VCaP (cell line): ENCODE measurements around the gene CORO7.

Experiments used
- H3K27ac ChIP-seq: fragments of 450-650 bp; 2 replicates; pipeline ENCODE4 v1.5.1; 2017
- CTCF ChIP-seq: fragments of 450-650 bp; conservative IDR thresholded peaks from 2 replicates; pipeline ENCODE4 v1.5.1; 2017; ENCODE audit warnings: mild to moderate bottlenecking, moderate library complexity

Gene CORO7

DNA sequence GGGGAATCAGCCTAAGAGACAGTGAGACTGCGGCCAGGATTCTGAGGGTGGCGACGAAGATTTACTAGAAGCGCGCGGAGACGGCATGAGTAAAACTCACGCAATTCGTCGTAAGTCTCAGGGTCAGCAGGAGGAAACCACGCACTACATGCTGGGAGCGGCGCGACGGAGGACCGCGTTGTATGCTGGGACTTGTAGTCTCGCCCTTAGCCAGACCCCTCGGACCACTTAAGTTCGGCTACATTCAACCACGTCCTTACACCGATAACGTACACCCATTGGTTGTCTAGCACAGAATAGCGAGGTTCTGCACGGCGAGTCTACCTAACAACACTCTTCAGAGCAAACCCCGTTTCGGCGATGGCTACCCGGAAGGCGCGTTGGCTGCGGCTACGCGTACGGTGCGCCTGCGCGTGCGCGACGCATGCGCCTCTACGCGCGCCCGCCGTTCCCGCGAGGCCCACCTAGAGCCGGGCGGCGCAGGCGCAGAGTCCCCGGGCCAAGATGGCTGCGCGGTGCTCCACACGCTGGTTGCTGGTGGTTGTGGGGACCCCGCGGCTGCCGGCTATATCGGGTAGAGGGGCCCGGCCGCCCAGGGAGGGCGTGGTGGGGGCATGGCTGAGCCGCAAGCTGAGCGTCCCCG lies 9.1 kb upstream of the CORO7 start, which contains the start of gene DNAJA3:
DNAJA3 (plus strand) TSS at position 491 of the 643 bp plus-strand sequence; CDS start at position 505, 14 bp downstream.
- H3K27ac ChIP-seq, result peak within 1 kb of the TSS; percentile 89
- TF ChIP-seq CTCF, result no peak

DNA sequence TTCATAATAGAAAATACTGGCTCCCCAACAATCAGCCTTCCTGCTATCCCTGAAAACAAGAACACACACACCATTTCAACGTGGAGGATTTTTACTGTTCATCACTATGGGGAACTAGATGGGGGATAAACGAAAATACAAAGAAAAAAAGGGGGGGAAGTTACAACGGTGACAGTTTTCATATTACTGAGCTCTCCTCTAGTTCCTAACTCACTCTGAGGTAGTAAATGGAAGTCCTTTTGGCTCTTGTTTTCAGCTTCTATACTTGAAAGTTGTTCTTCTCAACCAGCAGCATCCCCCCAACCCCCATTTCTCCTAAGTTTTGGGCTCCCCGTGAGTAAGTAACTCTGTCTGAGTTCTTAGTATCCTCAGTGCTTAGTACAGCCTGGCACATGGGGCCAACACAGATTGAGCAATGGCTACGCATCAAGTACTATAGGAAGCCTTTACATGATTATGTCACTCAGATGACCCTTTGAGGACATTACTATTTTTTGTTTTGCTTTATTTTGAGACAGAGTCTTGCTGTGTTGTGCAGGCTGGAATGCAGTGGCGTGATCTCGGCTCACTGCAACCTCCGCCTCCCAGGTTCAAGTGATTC lies 4.2 kb upstream of the CORO7 start:
- no peak for TF ChIP-seq CTCF
- no peak overlapping the region for H3K27ac ChIP-seq

- no peak overlapping the region for H3K27ac ChIP-seq
- TF ChIP-seq CTCF, result no peak
Observed at GRCh38 chr16:4419402-4419959, 3.1 kb upstream of the CORO7 start.

DNA sequence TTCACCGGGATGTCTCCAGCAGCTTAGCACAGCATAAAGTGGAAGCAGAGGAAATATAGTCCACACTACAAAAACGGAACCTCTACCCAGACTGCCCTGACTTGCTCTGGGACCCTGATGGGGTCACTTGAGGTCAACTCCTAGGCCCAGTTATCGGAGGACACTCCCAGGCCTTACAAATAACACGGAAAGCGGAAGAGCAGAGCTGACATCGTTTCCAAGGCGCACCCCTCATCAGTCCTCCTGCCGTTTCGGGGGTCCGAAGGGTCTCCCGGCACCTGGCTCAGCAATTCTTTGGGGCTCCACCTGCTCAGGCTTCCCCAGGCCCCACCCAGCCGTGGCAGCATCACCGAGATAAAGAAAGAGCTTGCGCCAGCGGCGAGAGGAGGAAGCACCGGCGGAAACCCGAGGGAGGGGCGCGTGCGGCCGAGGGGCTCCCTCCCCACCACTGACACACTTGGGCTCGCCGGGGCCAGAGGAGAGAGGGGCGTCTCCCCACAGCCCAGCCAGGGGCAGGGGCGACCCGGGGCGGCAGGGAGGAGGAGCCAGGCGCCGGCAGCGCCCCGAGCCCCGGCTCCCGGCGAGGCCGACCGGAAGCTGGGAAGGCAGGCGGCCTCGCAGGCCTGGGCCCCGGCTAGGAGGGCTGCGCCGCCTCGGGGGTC lies 727 bp downstream of the CORO7 start:
- H3K27ac ChIP-seq, result peak overlapping the region; percentile 67
- no peak for TF ChIP-seq CTCF

- no peak for TF ChIP-seq CTCF
- H3K27ac ChIP-seq, result no peak overlapping the region
Observed at GRCh38 chr16:4414187-4414917, 2.0 kb downstream of the CORO7 start.

DNA sequence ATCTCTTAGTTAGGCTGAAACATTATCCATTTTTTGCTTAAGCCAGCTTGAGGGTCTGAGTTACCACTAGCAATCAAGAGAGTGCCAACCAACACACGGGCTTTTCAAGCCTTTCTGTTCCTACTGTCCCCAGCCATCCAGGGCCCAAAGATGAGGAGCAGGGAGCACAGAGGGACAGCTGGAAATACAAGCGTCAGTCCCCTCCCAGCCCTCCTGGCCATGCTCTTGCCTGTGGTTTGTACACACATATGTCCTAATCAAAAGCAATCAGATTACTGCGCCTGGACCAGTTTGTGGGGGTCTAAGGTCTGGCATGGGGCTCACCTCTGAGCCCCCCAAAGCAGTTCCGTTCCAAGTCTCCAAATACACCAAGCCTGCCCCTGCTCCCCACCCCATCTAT lies 3.5 kb downstream of the CORO7 start:
- no peak overlapping the region for H3K27ac ChIP-seq
- no peak for TF ChIP-seq CTCF

- H3K27ac ChIP-seq, result no peak overlapping the region
- TF ChIP-seq CTCF, result no peak
Observed at GRCh38 chr16:4412159-4412558, 4.2 kb downstream of the CORO7 start.
